K562 (cell line): ENCODE results near the gene WBP1. TPM values are rescaled to one million over a fixed set of nuclear protein-coding genes. Genes with fewer than 3 reads are reported as not detected.

ENCODE experiments used
- CBFA2T3 ChIP-seq: fragments of 450-650 bp; IDR thresholded peaks from 2 replicates; pipeline ENCODE4 v1.6.1; 2017
- CEBPG ChIP-seq, 3 experiments: fragments of 200-800 bp in 1 of 3; sonication (Bioruptor generic) in 1 of 3; sonication (generic) in 1 of 3; formaldehyde crosslinking in 1 of 3; IDR thresholded peaks in 2 of 3; conservative IDR thresholded peaks in 1 of 3; 2 replicates each; pipeline versions ENCODE4 v1.6.1 to v1.8.0; 2016 to 2022; ENCODE audit warnings: missing compliant biosample characterization in 2 of 3, missing genetic modification characterization in 2 of 3, mild to moderate bottlenecking in 1 of 3, missing genetic modification reagents in 1 of 3
- DPF2 ChIP-seq: fragments of 450-650 bp; IDR thresholded peaks from 2 replicates; pipeline ENCODE4 v1.6.1; 2016
- ERF ChIP-seq: fragments of 450-650 bp; formaldehyde crosslinking; IDR thresholded peaks from 2 replicates; pipeline ENCODE4 v1.4.0; 2020; ENCODE audit warnings: mild to moderate bottlenecking, mixed read lengths
- KLF13 ChIP-seq: fragments of 450-650 bp; IDR thresholded peaks from 2 replicates; pipeline ENCODE4 v1.6.1; 2016; ENCODE audit warnings: missing genetic modification characterization, low read depth, mild to moderate bottlenecking, missing compliant biosample characterization, moderate library complexity, borderline replicate concordance
- MAFK ChIP-seq: IDR thresholded peaks from 2 replicates; pipeline ENCODE4 v1.6.1; 2011; ENCODE audit warnings: low read length, improper control_type of control experiment
- MEIS2 ChIP-seq: fragments of 450-650 bp; IDR thresholded peaks from 2 replicates; pipeline ENCODE4 v1.6.1; 2014; ENCODE audit warnings: mild to moderate bottlenecking; ENCODE audit not compliant: partially characterized antibody
- MXI1 ChIP-seq: IDR thresholded peaks from 2 replicates; pipeline ENCODE4 v1.6.1; 2011; ENCODE audit warnings: low read depth, mild to moderate bottlenecking, improper control_type of control experiment, low read length
- NBN ChIP-seq: fragments of 450-650 bp; IDR thresholded peaks from 2 replicates; pipeline ENCODE4 v1.6.1; 2016; ENCODE audit warnings: low read depth, mild to moderate bottlenecking
- RBM14 ChIP-seq: fragments of 200-400 bp; formaldehyde crosslinking; IDR thresholded peaks from 2 replicates; pipeline ENCODE4 v1.6.1; 2018; ENCODE audit warnings: low read depth, mild to moderate bottlenecking, low read length, moderate library complexity, borderline replicate concordance; ENCODE audit not compliant: insufficient read depth
- SIN3B ChIP-seq: fragments of 450-650 bp; IDR thresholded peaks from 2 replicates; pipeline ENCODE4 v1.6.1; 2017; ENCODE audit warnings: low read depth, mild to moderate bottlenecking, moderate library complexity
- SOX6 ChIP-seq: fragments of 450-650 bp; IDR thresholded peaks from 2 replicates; pipeline ENCODE4 v1.6.1; 2014; ENCODE audit warnings: mild to moderate bottlenecking
- TFE3 ChIP-seq: fragments of 450-650 bp; formaldehyde crosslinking; IDR thresholded peaks from 2 replicates; pipeline ENCODE4 v1.4.0; 2020; ENCODE audit warnings: mild to moderate bottlenecking, mixed read lengths
- ZNF395 ChIP-seq: fragments of 200-800 bp; sonication (Bioruptor generic); IDR thresholded peaks from 2 replicates; pipeline ENCODE4 v1.6.1; 2017; ENCODE audit warnings: missing genetic modification characterization, missing compliant biosample characterization
- ZNF41 ChIP-seq: fragments of 250-450 bp; sonication (Bioruptor Pico); conservative IDR thresholded peaks from 2 replicates; pipeline ENCODE4 v1.4.0; 2020; ENCODE audit warnings: mild to moderate bottlenecking
- ZNF444 ChIP-seq: fragments of 250-450 bp; sonication (Bioruptor Pico); IDR thresholded peaks from 2 replicates; pipeline ENCODE4 v1.4.0; 2020; ENCODE audit warnings: mild to moderate bottlenecking, moderate library complexity
- ZNF77 ChIP-seq: fragments of 250-450 bp; sonication (Bioruptor Pico); IDR thresholded peaks from 2 replicates; pipeline ENCODE4 v1.5.0; 2020
- polyA plus RNA-seq, 8 experiments: library from polyadenylated mRNA; depleted of rRNA in 4 of 8; stranded (reverse) in 5 of 8; unstranded in 3 of 8; fragments of >200 nt; fragmentation: Nextera tagmentation in 2 of 8; fragmentation: Illumina TruSeq in 1 of 8; extraction: Ambion mirVana in 2 of 8; extraction: Trizol in 1 of 8; gene quantifications; 2 replicates each; pipeline versions ENCODE4 v1.2.1 to v1.2.3, GENCODE V29; 2011 to 2014; ENCODE audit warnings: inconsistent platforms in 1 of 8, missing spikeins in 1 of 8
- total RNA-seq, 7 experiments: library from RNA; depleted of rRNA in 6 of 7; stranded (reverse); fragments of >200 nt in 6 of 7; fragmentation: Illumina TruSeq in 2 of 7; extraction: Trizol in 2 of 7; gene quantifications; 2 replicates each; pipeline versions ENCODE4 v1.2.1 to v1.2.3, GENCODE V29; 2011 to 2021; ENCODE audit warnings: low replicate concordance in 1 of 7
- TF ChIP-seq, protein P1 (sequence below): sonication (generic); formaldehyde crosslinking; IDR thresholded peaks from 2 replicates; pipeline ENCODE4 v1.8.0; 2022; ENCODE audit warnings: missing genetic modification reagents, mild to moderate bottlenecking, moderate library complexity, borderline replicate concordance
- TF ChIP-seq, protein P2 (sequence below), 3 experiments: IDR thresholded peaks in 2 of 3; conservative IDR thresholded peaks in 1 of 3; 2 replicates each; pipeline ENCODE4 v1.5.1; 2011 to 2012; ENCODE audit warnings: low read length in 3 of 3, mild to moderate bottlenecking in 3 of 3, control low read depth in 2 of 3, improper control_type of control experiment in 1 of 3, inconsistent platforms in 1 of 3, low read depth in 1 of 3, mixed read lengths in 1 of 3, moderate library complexity in 1 of 3; ENCODE audit not compliant: insufficient read depth in 2 of 3
- TF ChIP-seq, protein P3 (sequence below): sonication (generic); formaldehyde crosslinking; IDR thresholded peaks from 2 replicates; pipeline ENCODE4 v1.8.1; 2023; ENCODE audit warnings: mild to moderate bottlenecking, missing genetic modification reagents

WBP1 gene
- total and polyA plus RNA-seq, 9 of the 15 experiments (the other 6 are each of a cell fraction or from before 2014, with no cell fraction given) = 1.9 to 27.7 (median 14.2) TPM

DNA sequence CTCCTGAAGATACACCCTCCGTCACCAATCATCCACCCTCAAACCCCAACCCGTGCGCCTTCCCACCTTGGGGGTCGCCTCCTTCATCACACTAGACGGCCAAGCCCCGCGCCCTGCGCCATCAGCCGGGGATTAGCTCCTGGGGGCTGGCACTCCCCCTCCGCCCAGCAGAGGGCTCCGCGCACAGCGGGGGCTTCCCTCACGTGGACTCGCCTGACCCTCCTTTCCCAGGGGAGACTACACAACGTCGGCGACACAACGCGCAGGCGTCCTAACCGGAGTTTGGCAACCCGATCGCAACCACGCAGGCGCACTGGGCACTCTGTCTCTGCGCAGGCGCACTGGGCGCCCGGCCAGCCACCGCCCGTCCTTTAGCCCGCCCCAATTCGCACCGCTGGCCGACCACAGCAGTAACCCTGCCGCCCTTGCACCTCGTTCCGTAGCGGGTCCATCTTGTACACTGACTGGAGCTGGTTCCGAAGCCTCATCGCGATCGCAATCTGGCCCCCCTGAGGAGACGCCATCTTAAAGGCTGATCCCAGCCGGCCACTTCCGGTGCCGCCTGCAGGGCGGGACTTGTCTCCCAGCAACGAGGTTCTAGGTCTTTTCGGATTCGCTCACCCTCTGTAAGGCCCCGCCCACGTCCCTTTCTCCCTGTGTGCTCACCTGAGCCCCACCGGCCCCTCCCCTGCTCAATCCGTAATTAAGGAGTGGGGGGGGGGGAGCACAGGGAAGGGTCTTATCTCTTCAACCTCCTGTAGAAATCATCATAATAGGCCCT is 49.1 kb downstream of the WBP1 start, which contains the start of gene PCGF1 (continued):
- TF ChIP-seq, protein P1, sequence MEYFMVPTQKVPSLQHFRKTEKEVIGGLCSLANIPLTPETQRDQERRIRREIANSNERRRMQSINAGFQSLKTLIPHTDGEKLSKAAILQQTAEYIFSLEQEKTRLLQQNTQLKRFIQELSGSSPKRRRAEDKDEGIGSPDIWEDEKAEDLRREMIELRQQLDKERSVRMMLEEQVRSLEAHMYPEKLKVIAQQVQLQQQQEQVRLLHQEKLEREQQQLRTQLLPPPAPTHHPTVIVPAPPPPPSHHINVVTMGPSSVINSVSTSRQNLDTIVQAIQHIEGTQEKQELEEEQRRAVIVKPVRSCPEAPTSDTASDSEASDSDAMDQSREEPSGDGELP (CRISPR knock-in tag) = peak; percentile 65; the same call in 1 of the 2 replicates
- peak; percentile 75; the same call in 1 of the 2 replicates for TF ChIP-seq CEBPG (CRISPR knock-in tag; IDR thresholded peaks at IDR 0.05)
- TF ChIP-seq CEBPG (tag; conservative IDR thresholded peaks at IDR 0.05 in 1 of 2, IDR thresholded peaks at IDR 0.05 in 1 of 2) = no peak
- TF ChIP-seq DPF2 = no peak; the same call in 1 of the 2 replicates
- peak; percentile 97 for TF ChIP-seq MEIS2
- TF ChIP-seq SIN3B = peak; percentile 54; the same call in 1 of the 2 replicates
- no peak for TF ChIP-seq ZNF444 (CRISPR knock-in tag)
- TF ChIP-seq NBN = 0 out of 2 replicates have a peak, but pooled peaks have one; percentile 22
- TF ChIP-seq, protein P2, sequence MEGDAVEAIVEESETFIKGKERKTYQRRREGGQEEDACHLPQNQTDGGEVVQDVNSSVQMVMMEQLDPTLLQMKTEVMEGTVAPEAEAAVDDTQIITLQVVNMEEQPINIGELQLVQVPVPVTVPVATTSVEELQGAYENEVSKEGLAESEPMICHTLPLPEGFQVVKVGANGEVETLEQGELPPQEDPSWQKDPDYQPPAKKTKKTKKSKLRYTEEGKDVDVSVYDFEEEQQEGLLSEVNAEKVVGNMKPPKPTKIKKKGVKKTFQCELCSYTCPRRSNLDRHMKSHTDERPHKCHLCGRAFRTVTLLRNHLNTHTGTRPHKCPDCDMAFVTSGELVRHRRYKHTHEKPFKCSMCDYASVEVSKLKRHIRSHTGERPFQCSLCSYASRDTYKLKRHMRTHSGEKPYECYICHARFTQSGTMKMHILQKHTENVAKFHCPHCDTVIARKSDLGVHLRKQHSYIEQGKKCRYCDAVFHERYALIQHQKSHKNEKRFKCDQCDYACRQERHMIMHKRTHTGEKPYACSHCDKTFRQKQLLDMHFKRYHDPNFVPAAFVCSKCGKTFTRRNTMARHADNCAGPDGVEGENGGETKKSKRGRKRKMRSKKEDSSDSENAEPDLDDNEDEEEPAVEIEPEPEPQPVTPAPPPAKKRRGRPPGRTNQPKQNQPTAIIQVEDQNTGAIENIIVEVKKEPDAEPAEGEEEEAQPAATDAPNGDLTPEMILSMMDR (IDR thresholded peaks at IDR 0.05 in 2 of 3, conservative IDR thresholded peaks at IDR 0.05 in 1 of 3; ENCODE audit: insufficient read depth in 2 of 3, low read depth in 1 of 3, low read length in 3 of 3) = peak; percentile 42 to 57 (median 54); a peak in 5 of 6 replicates
- peak; percentile 81 for TF ChIP-seq ERF (CRISPR knock-in tag)
- peak; percentile 29; the same call in 1 of the 2 replicates for TF ChIP-seq CBFA2T3
- no peak for TF ChIP-seq SOX6
- TF ChIP-seq MXI1 = peak; percentile 93
- peak; percentile 89 for TF ChIP-seq ZNF395 (CRISPR knock-in tag)
- TF ChIP-seq MAFK = no peak
- 0 out of 2 replicates have a peak, but pooled peaks have one; percentile 55 for TF ChIP-seq RBM14
- TF ChIP-seq ZNF41 (CRISPR knock-in tag) = no peak
- no peak for TF ChIP-seq ZNF77 (CRISPR knock-in tag)
- TF ChIP-seq TFE3 (CRISPR knock-in tag) = no peak
- TF ChIP-seq, protein P3, sequence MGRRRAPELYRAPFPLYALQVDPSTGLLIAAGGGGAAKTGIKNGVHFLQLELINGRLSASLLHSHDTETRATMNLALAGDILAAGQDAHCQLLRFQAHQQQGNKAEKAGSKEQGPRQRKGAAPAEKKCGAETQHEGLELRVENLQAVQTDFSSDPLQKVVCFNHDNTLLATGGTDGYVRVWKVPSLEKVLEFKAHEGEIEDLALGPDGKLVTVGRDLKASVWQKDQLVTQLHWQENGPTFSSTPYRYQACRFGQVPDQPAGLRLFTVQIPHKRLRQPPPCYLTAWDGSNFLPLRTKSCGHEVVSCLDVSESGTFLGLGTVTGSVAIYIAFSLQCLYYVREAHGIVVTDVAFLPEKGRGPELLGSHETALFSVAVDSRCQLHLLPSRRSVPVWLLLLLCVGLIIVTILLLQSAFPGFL (CRISPR knock-in tag) = no peak
- TF ChIP-seq KLF13 (tag) = no peak
